ENCODE results near the gene PRDM11. TPM values are rescaled to one million over a fixed set of nuclear protein-coding genes. Genes with fewer than 3 reads are reported as not detected.

Gene PRDM11
- total RNA-seq, 1 experiment from 2014 or later: 27.4 TPM

GRCh38 chr11:45180848-45181192, 34.4 kb downstream of the PRDM11 start:
- H3K9me3 ChIP-seq (ENCODE audit: control insufficient read depth, insufficient read depth, low read depth, low read length): no peaks in the 10 kb centered on the region
- ATAC-seq (peak; percentile 93), DNase-seq (ENCODE audit: low read depth, low spot score) (no peak)
- peak overlapping the region; percentile 45 to 53 for H3K4me3 ChIP-seq (ENCODE audit: low read depth in 2 of 2, low read length in 2 of 2)
- H3K27me3 ChIP-seq (ENCODE audit: control insufficient read depth, insufficient read depth, low read length): no peaks in the 10 kb centered on the region
- no TSS peak for BruUV-seq (replicated peaks)
- H3K27ac ChIP-seq (ENCODE audit: low read length): peak overlapping the region; percentile 78
- POLR2A ChIA-PET: no interaction called here
- H3K36me3 ChIP-seq (ENCODE audit: control insufficient read depth, insufficient read depth, low read length): no peaks in the 10 kb centered on the region
- CTCF ChIA-PET: no interaction called here
- in situ Hi-C loops (cut with HindIII; ENCODE audit: low pct_unique_long_range_greater_than_20kb, low sequenced_read_pairs) (no loop called here), intact Hi-C loops (cut with micrococcal nuclease; ENCODE audit: unreplicated experiment) (no loop called here)
- H3K4me1 ChIP-seq (ENCODE audit: control insufficient read depth, insufficient read depth, low read length): peaks cover 15% of the 10 kb centered on the region
- TF ChIP-seq CTCF (IDR thresholded peaks at IDR 0.05) (no peak), SIN3A (IDR thresholded peaks at IDR 0.05; ENCODE audit: borderline replicate concordance, insufficient read depth, low read depth, low read length) (no peak), TCF7L2 (IDR thresholded peaks at IDR 0.05; ENCODE audit: low read depth, low read length) (no peak), REST (IDR thresholded peaks at IDR 0.05; ENCODE audit: insufficient read depth in 1 of 2, low read depth in 2 of 2, low read length in 1 of 2) (no peak), POLR2AphosphoS5 (IDR thresholded peaks at IDR 0.05; ENCODE audit: low read depth, low read length) (no peak)

GRCh38 chr11:45181193-45181888, 34.9 kb downstream of the PRDM11 start:
- intact Hi-C loops (cut with micrococcal nuclease; ENCODE audit: unreplicated experiment): no loop called here
- POLR2A ChIA-PET: no interaction called here
- no TSS peak for BruUV-seq (replicated peaks)

More at GRCh38 chr11:45181193-45181888, 34.9 kb downstream of the PRDM11 start:
- peak overlapping the region; percentile 78 for H3K27ac ChIP-seq (ENCODE audit: low read length)
- in situ Hi-C loops (cut with HindIII; ENCODE audit: low pct_unique_long_range_greater_than_20kb, low sequenced_read_pairs): no loop called here
- CTCF ChIA-PET: interaction anchor here (0.5 kb wide), 1 partner anchor 31 kb away, joined by 10 read pairs; no protein-coding TSS in a partner anchor
- peak overlapping the region; percentile 45 to 53 for H3K4me3 ChIP-seq (ENCODE audit: low read depth in 2 of 2, low read length in 2 of 2)
- H3K9me3 ChIP-seq (ENCODE audit: control insufficient read depth, insufficient read depth, low read depth, low read length): no peaks in the 10 kb centered on the region
- peak; percentile 58; the same call in 1 of the 2 replicates for ATAC-seq
- H3K4me1 ChIP-seq (ENCODE audit: control insufficient read depth, insufficient read depth, low read length): peaks cover 15% of the 10 kb centered on the region
- H3K36me3 ChIP-seq (ENCODE audit: control insufficient read depth, insufficient read depth, low read length): no peaks in the 10 kb centered on the region
- H3K27me3 ChIP-seq (ENCODE audit: control insufficient read depth, insufficient read depth, low read length): no peaks in the 10 kb centered on the region
- TF ChIP-seq REST (IDR thresholded peaks at IDR 0.05; ENCODE audit: insufficient read depth in 1 of 2, low read depth in 2 of 2, low read length in 1 of 2) (no peak), POLR2AphosphoS5 (IDR thresholded peaks at IDR 0.05; ENCODE audit: low read depth, low read length) (no peak), SIN3A (IDR thresholded peaks at IDR 0.05; ENCODE audit: borderline replicate concordance, insufficient read depth, low read depth, low read length) (no peak), CTCF (IDR thresholded peaks at IDR 0.05) (0 out of 2 replicates have a peak, but pooled peaks have one; percentile 15), TCF7L2 (IDR thresholded peaks at IDR 0.05; ENCODE audit: low read depth, low read length) (no peak)
- no peak for DNase-seq (ENCODE audit: low read depth, low spot score)
